NCI-H345 treated with DMSO at 0.1 percent for 48 hours (cell line): ENCODE measurements around the gene GRAMD2A.

ENCODE experiments used
- DNase-seq: peaks from one replicate; lab custom pipeline; 2025; ENCODE audit not compliant: unreplicated experiment; lab: John Stamatoyannopoulos, UW

GRAMD2A gene

GRCh38 chr15:72220687-72221086 is 23.1 kb upstream of the GRAMD2A start:
- DNase-seq: no peak

- DNase-seq: no peak
These were observed 19.6 kb upstream of the GRAMD2A start for GRCh38 chr15:72217216-72217615.

GRCh38 chr15:72216079-72216478 is 18.5 kb upstream of the GRAMD2A start:
- no peak for DNase-seq

GRCh38 chr15:72207558-72208085 is 10.0 kb upstream of the GRAMD2A start:
- no peak for DNase-seq

DNA sequence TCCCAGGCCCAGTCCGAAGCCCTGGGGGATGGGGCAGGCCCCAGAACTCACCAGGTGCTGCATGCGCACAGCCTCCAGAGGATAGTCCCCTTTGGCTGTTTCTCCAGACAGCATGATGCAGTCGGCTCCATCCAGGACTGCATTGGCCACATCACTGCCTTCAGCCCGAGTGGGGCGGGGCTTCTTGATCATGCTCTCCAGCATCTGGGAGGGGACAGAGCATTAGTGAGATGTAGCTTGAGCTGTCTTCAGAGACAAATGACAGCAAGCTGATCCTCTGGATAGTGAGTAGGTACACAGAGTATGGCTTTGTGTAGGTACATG is 9.1 kb upstream of the GRAMD2A start:
- DNase-seq: no peak

- no peak for DNase-seq
These were observed 8.5 kb upstream of the GRAMD2A start for GRCh38 chr15:72205896-72206676.

- DNase-seq: no peak
These were observed 7.7 kb upstream of the GRAMD2A start for GRCh38 chr15:72205273-72205672.

DNA sequence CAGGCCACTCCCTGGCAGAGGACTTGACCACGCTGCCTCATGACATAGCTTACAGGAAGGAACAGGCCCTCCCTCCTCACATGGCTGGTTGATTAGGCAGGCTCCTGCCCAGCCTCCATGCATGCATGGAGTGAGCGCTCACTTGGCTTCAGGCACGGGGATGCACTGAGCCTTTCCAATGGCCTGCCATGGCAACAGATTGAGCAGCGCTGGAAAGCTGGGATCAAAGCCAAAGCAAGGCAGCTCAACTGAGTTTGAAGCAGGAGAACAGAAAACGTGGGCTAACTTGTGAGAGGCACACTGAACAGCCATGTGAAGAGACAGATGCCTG is 5.9 kb upstream of the GRAMD2A start:
- no peak for DNase-seq

GRCh38 chr15:72202801-72203506 is 5.4 kb upstream of the GRAMD2A start:
- DNase-seq: no peak

DNA sequence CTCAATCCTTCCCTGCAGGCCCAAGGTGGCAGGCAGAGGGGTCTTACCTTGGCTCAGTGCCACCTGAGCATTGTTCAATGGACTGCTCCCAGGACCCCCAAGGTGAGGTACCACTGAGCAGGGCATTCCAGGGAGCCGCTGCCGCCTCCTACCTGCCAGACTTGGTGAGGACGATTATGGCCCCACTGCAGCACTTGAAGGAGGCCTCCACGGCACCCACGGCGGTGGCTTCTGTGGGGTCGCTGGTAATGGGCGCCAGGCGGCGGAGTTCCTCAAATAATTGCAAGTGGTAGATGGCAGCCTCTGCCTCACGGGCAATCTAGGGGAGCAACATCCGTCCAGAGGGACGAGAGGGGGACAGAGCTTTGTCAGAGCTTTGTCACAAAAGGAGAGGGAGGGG is 4.7 kb upstream of the GRAMD2A start:
- no peak for DNase-seq

- DNase-seq: no peak
These were observed 3.9 kb upstream of the GRAMD2A start for GRCh38 chr15:72201391-72201921.

DNA sequence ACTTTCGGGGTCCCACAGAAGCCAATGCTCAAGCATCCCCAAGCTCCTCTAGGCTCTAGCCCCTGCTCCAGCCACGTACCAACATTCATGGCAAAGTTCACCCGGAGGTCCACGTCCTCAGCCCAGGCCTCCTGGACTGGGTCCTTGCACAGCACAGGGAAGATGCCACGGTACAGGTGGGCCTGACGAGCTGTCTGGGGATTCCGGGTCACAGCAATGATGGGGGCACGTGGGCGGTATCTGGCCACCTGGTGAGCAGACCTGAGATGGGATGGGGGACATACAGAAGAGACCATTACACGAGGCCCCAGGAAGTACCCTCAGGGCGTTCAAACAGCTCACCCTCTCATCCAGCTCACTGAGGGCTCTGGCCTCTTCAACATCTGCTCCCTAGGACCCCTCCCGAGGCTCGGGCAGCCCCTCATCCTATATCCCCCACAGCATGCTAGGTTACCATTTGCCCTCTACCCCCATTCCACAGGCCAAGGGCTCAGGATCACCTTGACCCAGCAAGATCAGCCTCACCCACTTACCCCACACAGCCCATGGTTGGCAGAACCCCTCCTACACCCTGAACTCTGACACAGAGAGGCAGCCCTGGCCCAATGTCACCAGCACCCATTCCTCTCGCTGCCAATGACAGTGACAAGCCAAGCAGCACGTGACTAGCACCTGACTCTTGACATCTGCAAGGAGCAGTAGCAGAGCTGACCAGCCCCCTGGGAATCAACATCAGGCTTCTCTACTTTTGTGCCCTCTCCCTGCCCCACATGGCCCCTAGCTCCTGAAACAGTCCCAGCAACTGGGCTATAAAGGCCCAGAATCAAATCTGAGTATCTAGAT is 3.0 kb upstream of the GRAMD2A start:
- no peak for DNase-seq

DNA sequence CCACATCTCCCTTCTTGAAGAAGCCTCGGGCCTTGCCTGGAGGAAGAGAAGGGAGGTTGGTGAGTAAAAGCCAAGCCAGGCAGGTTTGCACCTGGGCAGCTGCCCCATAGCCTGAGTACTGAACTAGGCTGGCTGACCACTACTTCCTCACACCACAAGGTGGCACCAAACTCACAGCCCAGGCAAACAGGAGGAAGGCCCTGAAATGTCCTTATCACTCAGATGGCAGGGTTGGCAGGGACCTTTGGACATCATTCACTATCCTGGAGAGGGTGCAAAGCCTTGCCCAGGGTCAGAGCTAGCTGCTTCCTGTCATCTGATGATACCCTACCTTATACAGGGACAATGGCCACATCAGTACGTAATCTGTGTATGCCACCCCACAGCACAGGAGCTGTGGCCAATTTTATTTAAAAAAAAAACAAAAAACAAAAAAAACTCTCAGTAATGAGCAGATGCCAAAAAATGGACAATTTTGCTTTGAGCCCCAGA is 2.2 kb upstream of the GRAMD2A start:
- DNase-seq: peak; percentile 13

- no peak for DNase-seq
These were observed 1.6 kb upstream of the GRAMD2A start for GRCh38 chr15:72199205-72199515.

- DNase-seq: peak; percentile 75
These were observed 993 bp upstream of the GRAMD2A start for GRCh38 chr15:72198356-72199204.

GRCh38 chr15:72197041-72197459 is 537 bp downstream of the GRAMD2A start:
- no peak for DNase-seq

GRCh38 chr15:72196409-72197040 is 1.1 kb downstream of the GRAMD2A start:
- DNase-seq: no peak

DNA sequence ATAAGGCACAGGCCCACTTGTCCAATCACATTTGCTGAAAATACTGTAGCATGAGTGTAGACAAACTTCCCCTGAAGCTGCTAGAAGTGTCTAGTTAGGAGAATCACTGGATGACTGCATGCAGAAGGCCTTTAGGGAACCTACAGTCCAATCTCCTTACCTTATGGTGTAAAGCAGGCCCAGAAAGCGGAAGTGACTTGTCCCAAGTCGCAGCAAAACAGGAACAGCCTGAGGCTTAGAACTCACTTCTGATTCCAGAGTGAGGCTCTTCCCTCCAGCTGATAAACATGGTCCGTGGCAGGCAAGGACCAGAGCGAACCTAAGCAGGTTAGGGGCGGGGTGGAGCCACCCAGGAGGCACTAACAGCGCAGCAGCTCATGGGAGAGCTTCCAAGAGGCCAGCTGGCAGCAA is 2.5 kb downstream of the GRAMD2A start:
- DNase-seq: peak; percentile 40

DNA sequence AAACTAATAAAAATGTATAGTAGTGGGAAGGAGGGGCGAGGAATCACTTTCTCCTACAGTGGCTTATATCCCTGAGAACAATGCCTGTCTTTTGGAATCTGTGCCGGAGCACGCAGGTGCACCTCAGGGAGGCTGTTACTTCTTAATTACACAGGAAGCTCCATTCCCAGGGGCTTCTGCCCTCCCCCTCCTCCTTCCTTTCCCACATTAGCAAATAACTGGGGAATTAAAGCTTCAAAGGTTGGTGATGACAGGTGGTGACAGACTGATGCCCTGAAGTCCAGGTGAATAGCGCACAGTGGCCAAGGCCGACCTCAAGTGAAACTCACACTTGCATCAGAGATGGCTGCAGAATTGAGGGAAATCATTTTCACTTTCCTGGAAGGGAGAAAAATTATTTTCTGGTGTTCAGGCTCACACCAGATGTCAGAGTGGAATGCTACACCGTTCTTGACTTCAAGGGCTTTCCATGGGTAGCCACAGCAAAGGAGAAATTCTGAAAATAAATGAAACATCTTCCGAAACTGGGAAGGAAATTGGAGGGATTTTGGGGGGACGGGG is 3.7 kb downstream of the GRAMD2A start:
- no peak for DNase-seq

DNA sequence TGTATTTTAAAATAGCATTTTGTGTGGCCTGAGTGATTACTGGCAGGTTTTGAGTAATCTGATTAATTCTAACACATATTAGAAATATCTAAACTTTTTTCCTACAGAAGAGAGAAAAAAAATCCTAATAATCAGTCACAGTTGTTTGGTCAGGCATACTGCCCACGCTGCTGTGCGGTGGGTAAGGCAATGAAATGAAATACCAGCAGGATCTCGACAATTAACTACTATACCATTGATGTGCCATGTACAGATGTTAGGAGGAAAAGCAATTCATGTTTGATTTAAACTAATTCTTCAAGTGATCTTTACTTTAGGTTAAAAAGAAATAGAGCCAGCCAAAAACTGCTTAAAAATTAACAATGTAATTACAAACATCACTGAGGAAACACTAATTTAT is 5.2 kb downstream of the GRAMD2A start:
- no peak for DNase-seq
